EH (cell line): ENCODE measurements around the gene CALML3.

Experiments
- DNase-seq: peaks from one replicate; pipeline ENCODE4 v3.0.0-alpha.2; 2015; ENCODE audit warnings: low read depth

The CALML3 gene

GRCh38 chr10:5527332-5528200 is 2.8 kb downstream of the CALML3 start:
- no peak for DNase-seq

DNA sequence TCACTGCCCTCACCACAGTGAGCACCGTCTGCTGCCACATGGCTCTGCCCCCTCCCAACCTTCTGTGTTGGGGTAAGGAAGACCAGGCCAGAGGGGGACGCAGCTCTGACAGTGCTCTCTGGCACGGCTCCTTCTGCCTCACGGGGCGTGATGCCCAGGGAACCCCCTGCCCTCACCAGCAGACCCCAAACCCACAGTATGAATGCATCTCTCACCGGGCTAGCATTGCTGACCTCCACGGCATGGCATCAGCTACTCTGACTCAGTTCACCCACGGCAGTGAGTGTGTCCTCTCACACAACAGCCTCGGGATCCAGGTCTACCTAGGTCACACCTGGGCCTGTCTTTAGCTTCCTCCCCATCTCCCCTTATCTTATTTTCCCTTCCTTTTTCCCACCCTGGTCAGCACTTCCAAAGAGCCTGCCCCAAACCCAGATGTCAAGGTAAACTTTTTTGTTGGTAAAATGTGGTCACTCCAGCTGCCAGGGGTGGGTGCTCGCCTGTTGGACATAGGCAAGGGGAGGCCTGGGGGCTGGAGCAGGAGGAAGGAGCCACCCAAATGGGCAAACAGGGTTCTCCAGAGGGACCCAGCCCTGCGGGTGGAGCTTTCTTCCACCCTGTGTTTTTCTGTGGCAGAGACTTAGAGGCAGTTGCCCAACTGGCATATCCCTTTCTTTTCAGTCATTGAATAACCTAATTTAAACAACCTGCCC is 4.4 kb downstream of the CALML3 start:
- no peak for DNase-seq

DNA sequence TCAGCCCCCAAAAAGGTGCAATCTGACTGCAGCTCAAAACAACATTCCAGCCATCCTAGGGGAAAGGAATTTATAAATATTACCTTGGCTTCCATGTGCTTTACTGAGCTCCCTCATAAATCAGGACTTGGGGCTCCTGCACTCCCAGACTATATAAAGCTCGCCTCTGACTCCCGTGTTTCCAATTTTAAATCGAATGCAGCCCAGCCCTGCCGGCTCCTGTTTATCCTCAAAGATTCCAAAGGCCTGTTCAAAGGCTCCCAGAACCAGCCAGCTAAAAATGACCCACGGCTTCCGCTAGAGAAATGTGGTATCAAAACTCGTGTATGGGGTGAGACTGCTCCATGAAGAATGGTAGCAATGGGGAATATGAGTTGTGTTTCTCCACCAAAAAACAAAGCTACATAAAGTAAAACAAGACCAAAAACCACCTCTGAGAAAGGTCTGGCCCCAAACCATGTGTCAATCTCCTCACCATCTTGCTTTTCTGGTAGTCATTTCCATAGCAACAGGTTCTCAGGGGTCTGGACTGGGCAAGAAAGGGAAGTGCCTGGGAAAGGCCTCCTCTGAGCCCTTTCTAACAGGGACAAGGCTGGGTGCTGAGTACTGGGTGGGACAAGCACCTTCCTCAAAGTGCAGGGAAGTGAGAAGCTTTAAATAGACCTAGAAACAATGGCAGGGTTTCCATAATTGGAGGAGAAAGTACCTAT is 5.1 kb downstream of the CALML3 start:
- no peak for DNase-seq

GRCh38 chr10:5530412-5530806 is 5.6 kb downstream of the CALML3 start:
- DNase-seq = no peak

GRCh38 chr10:5530846-5531557 is 6.2 kb downstream of the CALML3 start:
- DNase-seq = no peak

GRCh38 chr10:5531558-5532306 is 7.0 kb downstream of the CALML3 start:
- DNase-seq = peak; percentile 18

DNA sequence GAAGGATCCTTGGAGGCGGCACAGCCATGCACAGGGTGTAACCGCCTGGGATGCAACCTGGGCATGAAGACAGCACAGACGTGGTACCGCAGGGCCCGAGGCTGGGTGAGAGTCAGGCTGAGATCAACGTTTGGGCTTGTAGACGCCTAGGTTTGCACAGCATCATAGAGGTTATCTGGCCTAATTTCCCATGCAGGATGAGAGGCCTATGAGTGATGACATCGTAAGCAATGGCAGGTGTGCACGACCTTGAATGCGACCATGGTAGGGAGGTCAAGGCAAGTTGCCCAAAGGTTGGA is 7.5 kb downstream of the CALML3 start:
- DNase-seq = no peak

- DNase-seq = no peak
Observed at GRCh38 chr10:5532618-5533097, 7.9 kb downstream of the CALML3 start.

GRCh38 chr10:5533098-5533731 is 8.5 kb downstream of the CALML3 start:
- DNase-seq = no peak

DNA sequence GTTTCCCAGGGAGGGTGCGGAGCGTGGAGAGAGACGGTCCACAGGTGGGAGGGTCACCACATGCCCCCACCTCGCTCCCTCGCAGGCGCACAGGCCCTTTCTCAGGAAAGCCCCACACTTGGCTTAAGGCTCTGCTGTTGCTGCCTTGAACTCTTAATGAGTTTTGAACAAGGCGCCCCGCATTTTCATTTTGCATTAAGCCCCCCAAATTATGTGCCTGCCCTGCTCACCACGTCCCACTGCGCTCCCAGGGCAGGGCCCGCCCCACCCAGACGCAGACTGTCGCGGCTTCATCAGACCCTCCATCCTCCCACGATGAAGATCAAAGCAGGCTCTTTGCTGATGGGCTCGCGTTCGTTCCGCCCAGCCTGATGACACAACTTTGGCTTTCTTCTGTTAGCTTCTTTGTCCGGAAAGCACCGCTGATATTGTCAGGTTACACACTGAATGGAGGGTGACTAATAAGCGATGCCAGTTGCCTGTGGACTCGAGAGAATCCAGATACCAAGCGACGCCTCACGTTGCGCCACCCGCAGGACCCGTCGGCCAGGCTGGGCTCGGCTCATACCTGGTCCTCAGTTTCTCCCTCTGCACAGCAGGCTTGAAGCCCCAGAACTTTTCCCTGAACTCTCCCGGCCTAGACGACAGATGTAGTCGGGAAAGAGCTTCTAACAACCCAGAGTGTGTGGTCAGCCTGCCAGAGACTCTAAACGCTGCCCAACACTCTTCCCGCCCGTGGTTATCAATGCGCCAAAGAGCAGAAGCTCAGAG is 9.5 kb downstream of the CALML3 start:
- DNase-seq = no peak

GRCh38 chr10:5534880-5535856 is 10.4 kb downstream of the CALML3 start:
- DNase-seq = peak; percentile 60

GRCh38 chr10:5536486-5537081 is 11.8 kb downstream of the CALML3 start:
- no peak for DNase-seq

- no peak for DNase-seq
Observed at GRCh38 chr10:5537684-5538083, 12.9 kb downstream of the CALML3 start.

GRCh38 chr10:5538446-5538845 is 13.7 kb downstream of the CALML3 start:
- peak; percentile 73 for DNase-seq

DNA sequence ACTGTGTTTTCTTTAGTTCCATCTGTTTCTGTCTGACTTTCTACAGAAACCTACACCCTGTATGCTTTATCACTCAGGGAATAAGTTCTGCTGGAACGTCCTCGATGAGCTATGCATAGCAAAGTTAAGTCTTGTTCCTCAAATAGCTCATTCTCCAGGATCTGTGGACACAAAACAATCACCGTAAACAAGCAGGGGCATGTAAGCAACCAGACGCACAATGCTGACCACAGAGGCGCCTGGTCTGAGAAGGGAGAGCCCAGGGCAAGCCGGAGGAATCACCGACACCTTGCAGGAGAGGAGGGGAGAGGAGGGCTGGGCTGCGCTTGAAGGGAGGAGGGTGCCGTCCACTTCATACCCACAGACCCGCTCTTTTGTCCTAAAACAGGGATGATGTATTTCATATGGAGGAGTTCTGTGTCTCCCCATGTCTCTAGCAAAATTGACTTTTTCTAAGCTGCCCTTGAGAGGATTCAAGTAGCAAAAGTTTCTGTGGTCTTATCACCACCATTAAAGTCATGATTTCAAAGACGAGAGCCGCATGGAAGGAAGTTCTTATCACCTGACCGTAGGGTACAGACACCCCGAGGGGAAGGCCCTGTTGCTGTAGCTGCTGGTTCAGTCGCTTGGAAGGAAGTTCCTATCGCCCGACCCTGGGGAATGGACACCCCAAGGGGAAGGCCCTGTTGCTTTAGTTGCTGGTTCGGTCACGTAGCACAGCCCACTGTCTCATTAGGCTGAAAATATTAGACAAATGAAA is 14.3 kb downstream of the CALML3 start:
- DNase-seq = peak; percentile 16

DNA sequence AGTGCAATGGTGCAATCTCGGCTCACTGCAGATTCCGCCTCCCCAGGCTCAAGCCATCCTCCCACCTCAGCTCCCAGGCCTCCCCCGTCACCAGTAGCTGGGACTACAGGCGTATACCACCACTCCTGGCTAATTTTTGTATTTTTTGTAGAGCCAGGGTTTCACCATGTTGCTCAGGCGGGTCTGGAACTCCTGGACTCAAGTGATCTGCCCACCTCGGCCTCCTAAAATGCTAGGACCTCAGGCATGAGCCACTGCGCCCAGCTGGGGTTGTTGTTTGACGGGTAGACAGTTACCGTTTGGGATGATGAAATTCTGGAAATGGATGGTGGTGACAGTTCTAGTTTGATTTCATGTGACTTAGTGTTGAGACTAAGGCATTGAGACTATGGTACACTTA is 15.3 kb downstream of the CALML3 start:
- DNase-seq = no peak

DNA sequence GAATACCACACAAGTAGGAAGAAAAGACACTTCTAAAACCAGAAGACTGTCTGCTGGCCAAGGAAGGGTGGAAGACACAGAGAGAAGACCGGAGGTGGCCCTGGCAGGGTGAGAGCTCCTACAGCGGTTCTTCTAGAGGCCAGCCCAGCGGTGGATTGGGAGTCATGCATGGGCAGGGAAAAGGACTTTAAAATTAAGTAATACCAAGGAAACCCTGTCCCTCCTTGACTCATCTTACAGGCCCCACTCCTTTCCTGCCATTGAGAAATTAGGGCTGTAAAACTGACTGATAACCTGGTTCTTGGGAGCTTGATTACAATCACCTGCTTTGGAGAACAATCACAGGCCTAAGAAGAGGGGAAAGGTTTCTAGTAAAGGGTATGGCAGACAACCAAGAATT is 16.1 kb downstream of the CALML3 start:
- no peak for DNase-seq

- DNase-seq = no peak
Observed at GRCh38 chr10:5542100-5542499, 17.3 kb downstream of the CALML3 start.
